HEK293 (cell line): ENCODE data around the gene IL20RA.

Source experiments
- CTCF ChIP-seq: fragments of 450-650 bp; formaldehyde crosslinking; IDR thresholded peaks from 2 replicates; pipeline ENCODE4 v1.5.1; 2016; ENCODE audit warnings: missing biosample characterization, missing genetic modification characterization
- KLF9 ChIP-seq: fragments of 450-650 bp; formaldehyde crosslinking; IDR thresholded peaks from 2 replicates; pipeline ENCODE4 v1.5.1; 2016; ENCODE audit warnings: missing biosample characterization, missing genetic modification characterization, low read depth
- YY1 ChIP-seq: fragments of 450-650 bp; formaldehyde crosslinking; IDR thresholded peaks from 2 replicates; pipeline ENCODE4 v1.5.1; 2018; ENCODE audit warnings: missing biosample characterization, missing genetic modification characterization
- ZNF302 ChIP-seq: fragments of 450-650 bp; formaldehyde crosslinking; IDR thresholded peaks from 2 replicates; pipeline ENCODE4 v1.5.1; 2016; ENCODE audit warnings: missing biosample characterization, missing genetic modification characterization, low read depth
- ZNF324 ChIP-seq: fragments of 450-650 bp; formaldehyde crosslinking; IDR thresholded peaks from 2 replicates; pipeline ENCODE4 v1.5.1; 2016; ENCODE audit warnings: missing biosample characterization, missing genetic modification characterization
- ZNF473 ChIP-seq: fragments of 450-650 bp; formaldehyde crosslinking; IDR thresholded peaks from 2 replicates; pipeline ENCODE4 v1.5.1; 2017; ENCODE audit warnings: missing biosample characterization, missing genetic modification characterization
- ZNF704 ChIP-seq: fragments of 450-650 bp; formaldehyde crosslinking; IDR thresholded peaks from 2 replicates; pipeline ENCODE4 v1.5.1; 2016; ENCODE audit warnings: missing biosample characterization, missing genetic modification characterization
- ZNF785 ChIP-seq: fragments of 450-650 bp; formaldehyde crosslinking; IDR thresholded peaks from 2 replicates; pipeline ENCODE4 v1.5.1; 2016; ENCODE audit warnings: missing biosample characterization, missing genetic modification characterization

GRCh38 chr6:136967876-136968752 lies 76.7 kb downstream of the IL20RA start:
- TF ChIP-seq ZNF473 (tag by site-specific recombination) (no peak), ZNF324 (no peak), CTCF (tag by site-specific recombination) (peak; percentile 75), YY1 (tag by site-specific recombination) (no peak), ZNF785 (tag by site-specific recombination) (no peak), ZNF302 (tag by site-specific recombination) (no peak), KLF9 (tag by site-specific recombination) (no peak), ZNF704 (tag by site-specific recombination) (no peak)
